Amygdala (tissue), 56 donors: ENCODE results near the gene ABCF2.

Experiments used
- DNase-seq, 56 donors: peaks; one replicate each; lab custom pipeline; 2025; lab: John Stamatoyannopoulos, UW

Gene ABCF2

DNA sequence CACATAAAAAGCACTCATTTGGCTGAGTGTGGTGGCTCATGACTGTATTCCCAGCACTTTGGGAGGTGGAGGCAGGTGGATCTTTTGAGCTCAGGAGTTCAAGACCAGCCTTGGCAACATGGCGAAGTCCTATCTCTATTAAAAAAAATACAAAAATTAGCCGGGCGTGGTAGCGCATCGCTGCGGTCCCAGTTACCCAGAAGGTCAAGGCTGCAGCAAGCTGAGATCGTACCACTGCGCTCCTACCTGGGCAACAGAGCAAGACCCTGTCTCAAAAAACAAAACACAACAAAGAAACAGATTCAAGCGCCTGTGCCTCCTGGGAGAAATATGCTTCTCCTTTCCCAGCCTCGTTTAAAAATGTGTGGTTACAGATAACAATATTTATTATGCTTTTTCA, 2.2 kb upstream of the ABCF2 start:
- DNase-seq, result no peak

DNA sequence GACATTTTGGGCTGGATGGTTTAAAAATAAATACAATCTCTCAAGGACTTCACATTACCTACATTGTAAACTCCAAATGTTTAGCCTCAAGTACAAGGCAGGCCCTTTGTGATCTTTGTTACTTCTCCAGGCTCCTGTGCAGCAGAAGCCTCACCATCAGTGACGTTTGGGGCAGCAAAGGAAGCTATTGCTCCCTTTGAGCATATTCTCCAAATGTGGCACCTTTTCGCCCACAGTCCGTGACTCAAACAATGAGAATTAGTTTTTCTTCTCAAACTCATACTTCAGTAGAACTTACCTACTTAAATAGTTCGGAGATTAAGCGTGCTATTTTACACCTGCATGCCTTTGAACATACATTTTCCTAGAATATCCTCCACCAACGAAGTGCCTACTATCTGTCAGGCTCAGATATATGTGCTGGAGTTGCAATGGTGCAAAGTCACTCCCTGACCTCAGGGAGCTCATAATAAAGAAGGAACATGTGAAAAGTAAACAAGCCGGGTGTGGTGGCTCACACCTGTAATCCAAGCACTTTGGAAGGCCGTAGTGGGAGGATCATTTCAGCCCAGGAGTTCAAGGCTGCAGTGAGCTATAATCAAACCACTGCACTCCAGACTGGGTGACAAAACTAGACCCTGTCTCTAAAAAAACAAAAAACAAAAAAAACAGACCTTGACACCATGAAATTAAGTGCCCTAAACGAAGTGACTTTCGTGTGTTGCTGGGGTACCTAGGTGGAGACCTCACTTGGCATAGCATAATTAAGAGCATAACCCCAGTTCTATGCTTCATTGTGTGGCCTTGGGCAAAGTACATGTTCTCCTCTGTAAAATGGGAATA, 1.2 kb upstream of the ABCF2 start:
- no peak for DNase-seq

DNA sequence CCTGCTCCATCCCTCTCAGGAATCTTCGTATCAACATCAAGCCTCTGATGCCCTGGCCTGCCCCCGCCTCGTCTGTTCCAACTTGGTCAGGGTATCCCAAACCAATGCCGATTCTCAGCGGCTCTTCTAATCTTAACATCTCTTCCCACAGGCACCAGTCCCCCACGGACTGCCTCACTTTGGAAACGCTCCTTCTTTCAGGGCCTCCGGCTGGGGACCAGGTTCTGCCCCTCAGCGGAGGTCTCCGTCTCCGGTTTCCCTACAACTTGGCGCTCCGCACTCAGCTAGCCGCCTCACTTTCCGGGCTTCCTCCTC, 488 bp downstream of the ABCF2 start:
- no peak for DNase-seq

DNA sequence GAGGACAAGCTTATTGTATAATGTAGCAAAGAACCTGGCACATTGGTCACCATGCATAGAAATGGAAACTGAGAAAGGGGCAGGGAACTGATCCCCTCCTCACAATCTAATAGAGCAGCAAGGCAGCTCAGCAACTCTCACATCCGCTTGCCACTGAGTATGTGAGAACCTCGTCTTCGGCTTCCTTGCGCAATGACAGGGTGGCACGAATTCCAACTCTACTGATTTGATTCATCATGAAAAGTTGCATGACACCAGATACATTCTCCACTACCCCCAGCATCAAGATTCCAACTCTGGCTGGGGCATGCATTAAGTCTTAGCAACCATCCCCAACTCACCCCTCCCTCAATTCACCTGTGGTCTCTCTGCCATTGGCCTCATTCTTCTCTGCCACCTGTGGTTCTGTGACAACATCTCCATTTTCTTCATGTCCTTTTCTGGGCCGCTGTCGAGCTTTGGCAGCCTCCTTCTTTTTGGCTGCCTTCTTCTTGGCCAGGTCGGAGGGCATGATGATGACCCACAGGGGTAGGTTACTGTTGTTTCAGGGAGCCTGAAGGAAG, 976 bp downstream of the ABCF2 start:
- no peak for DNase-seq

DNA sequence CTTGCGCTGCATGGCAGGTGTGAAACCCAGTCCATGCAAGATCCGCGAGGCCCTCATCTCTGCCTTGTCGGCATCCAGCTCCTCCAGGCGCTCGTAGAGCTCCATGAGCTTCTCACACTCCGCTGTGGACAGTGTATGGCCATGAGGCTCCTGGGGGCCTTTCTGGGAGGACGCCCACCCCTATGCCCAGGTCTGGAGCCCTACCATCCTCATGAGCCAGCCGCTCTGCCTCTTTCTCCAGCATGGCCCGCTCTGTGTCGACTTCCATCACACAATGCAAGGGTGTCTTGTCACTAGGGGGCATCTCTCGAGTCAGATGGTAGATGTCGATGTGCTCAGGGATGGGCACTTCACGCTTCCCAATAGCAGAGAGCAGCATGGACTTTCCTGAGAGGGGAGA, 3.3 kb downstream of the ABCF2 start:
- no peak for DNase-seq

DNA sequence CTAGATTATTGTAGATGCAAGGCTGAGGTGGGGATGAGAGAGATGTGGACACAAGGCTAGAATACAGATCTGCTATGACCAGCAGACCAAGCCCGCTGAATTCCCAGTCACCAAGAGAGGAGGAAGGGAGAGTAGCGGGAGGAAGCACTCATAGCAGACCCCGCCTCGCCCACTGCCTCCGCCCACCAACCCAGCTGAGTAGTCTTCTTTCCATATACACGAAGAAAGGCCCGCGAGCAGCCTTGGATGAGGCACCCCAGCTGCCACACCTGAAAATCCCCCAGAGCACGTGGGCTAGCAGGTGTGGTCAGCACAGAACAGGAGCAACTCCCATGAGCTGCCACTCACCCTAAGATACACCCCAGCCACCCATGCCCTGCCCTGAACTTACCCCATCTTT, 8.8 kb downstream of the ABCF2 start:
- DNase-seq, result no peak

DNA sequence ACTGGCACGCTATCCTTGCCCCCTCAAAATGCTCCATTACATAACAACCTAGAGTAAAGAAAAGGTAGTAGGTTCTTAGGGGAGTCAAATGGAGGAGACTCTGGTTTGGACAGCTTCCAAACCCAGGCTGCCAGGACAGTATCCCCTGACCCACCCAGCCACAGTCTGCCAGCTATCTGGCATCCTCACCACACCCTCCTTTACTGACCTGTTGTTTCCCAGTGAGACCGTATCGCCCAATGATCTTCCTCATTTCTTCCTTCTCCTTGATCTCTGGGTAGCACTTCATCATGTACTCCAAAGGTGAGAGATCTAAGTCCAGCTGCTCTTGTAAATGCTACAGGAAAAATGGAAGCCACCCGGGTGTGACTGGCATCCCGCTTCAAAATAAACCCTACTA, 11.6 kb downstream of the ABCF2 start:
- no peak for DNase-seq

DNA sequence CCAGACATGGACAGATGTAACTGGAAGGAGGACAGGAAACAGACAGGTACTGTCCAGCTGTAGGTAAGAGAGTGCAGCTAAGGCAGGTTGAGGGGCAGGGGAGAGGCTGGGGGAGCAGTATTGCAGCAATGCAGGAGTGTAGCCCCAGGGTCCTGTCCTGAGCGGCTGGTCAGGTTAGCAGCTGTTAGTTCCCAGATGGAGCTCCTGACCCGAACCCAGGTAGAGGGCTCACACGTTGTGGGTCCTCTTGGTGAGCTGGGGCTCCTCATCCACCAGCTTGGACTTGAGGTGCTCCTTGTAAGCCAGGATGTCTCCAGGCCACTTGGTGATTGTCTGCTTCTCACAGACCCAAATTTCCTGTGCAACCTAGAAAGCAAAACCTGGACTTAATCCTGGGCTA, 13.2 kb downstream of the ABCF2 start:
- no peak for DNase-seq

DNA sequence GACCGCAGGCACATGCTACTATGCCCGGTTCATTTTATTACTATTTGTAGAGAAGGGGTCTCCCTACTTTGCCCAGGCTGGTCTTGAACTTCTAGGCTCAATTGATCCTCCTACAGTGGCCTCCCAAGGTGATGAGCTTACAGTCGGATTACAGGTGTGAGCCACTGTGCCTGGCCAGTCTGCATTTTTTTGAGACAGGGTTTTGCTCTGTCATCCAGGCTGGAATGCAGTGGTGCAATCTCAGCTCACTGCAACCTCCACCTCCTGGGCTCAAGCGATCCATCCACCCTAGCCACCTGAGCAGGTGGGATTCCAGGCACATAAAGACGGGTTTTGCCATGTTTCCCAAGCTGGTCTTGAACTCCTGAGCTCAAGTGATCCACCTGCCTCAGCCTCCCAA, 14.4 kb downstream of the ABCF2 start:
- DNase-seq, result no peak

DNA sequence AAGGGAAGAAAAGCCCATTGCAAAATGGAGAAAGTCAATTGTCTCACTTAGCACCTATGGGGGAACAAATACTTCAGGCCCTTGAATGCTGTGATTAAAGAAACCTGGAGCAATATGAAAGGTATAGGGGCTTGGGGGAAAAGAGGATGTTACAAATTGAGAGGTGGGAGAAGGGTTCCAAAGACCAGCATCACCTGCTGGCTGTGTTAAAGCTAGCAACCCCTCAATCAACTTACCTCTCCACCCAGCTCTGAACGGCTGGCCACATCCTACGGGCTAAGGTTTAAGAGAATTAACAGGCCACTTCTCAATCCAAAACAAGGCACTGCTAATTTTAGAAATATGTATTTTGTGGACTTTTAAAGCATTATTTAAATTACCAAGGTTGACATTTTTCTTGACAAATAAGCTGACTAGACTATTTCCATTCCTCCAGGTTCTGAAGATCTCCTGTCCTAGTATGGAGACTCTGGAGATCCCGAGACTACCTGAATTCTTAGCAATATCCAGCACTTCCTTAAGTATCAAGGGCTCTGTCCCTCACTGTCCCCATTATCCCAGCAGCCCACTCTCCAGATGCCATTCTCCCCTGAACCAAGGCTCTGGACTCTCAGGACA, 15.7 kb downstream of the ABCF2 start:
- no peak for DNase-seq

DNA sequence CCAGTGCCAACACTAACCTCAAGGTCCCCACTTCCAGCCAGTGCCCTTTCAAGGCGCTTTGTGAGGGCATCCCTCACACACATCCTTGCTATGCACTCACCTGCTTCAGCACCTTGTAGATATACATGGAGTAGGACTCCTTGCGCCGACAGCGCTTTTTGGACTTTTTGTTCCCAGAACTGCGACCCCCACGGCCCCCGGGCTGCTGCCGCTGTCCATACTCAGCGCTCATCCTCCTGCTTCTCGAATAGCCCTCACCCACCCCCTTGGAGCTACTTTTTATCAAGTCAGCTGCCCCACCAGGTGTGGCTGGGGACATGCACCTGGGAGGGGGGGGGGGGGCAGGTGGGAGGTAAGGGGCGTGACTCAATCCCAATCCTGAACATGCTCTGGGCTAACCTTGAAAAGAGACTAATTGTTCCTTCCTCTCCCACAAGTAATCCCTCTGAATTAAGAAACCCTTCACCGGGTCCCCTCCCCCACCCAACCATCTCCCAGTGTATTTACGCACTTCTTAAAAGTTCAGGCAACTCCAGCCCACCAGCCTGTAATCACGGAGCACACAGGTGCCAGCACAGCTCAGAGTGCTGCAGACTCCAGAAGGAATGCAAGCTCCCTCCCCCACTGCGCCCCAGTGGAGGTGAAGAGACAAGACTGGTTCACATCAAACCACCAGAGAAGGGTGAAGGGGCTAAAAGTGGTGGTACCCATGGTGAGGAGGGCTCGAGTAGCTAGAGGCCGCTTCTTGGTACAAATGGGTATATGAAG, 16.7 kb downstream of the ABCF2 start, which contains the start of gene H2BK1:
H2BK1 (minus strand) TSS at position 402 of the 768 bp plus-strand sequence; CDS start at position 232, 170 bp downstream.
- DNase-seq, result no peak

DNA sequence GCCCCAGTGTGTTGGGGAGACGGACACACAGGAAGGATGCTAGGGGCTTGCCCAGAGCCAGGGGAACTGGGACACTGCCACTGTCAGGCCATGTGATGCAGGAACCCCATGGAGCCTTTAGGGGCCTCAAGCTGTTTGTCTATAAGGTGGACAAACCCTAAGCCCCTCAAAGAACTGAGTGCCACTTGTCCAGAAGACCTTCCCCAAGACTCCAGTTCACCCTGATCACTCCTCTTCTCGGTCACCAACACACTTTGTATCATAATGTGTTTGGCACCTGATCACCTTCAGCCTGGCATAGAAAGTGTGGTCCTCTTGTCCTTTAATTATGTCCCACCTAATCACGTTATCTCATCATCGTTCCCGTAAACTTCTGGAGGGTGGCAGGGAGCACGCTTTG, 17.4 kb downstream of the ABCF2 start:
- no peak for DNase-seq

DNA sequence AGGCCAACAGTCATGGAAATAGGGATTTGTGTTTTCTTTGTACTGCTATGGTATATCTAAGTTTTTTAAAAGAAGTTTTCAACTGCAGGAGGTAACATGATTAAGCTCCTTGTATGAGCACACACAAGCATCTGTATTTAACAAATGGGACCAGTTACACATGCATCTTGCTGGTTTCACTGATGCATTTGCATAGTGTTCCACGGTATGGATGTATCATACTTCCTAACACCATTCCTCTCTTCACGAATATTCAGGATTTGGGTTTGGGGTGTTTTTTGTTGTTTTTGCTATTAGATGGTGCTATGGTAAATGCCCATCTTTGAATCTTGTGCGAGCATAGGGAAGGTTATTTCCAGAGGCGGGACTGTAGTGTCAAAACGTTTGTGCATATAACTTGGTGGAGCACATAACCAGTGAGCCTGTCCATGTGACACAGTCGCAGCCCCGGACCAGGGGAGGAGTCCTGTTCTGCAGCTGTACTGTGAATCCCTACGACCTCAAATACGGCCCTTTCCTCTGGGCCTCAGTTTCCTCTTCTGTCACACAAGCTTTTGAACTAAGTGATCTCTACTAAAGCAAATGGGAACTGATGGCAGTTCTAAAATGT, 18.6 kb downstream of the ABCF2 start:
- DNase-seq, result no peak

DNA sequence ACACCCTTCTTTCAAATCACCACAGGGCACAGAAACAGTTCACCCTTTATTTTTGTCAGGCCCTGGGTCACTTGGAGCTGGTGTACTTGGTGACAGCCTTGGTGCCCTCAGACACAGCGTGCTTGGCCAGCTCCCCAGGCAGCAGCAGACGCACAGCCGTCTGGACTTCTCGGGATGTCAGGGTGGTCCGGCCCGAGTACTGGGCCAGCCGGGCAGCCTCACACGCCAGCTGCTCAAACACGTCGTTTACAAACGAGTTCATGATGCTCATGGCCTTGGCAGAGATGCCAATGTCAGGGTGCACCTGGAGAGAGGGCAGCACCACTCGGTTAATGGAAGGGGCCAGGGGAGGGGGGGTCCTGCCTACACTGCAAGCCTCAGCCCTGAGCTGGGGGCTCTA, 19.2 kb downstream of the ABCF2 start:
- DNase-seq, result no peak

DNA sequence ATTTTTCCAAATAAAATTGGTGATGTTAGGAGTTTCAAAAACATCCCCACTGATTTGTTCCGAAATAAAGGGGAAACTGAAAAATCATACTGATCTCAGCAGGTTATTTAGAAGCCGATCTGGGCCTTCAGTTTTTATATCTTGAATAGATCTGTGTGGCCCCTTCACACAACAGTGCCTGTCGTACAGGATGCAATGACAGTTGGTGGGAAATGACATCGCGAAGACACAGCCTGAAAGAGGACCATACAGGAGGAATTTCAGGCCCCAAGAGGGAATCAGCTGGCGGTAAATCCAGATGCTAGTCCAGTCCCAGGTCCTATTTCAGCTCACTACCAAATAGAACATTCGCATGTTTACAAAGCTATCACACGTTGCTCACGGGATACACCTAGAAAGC, 19.7 kb downstream of the ABCF2 start:
- no peak for DNase-seq

DNA sequence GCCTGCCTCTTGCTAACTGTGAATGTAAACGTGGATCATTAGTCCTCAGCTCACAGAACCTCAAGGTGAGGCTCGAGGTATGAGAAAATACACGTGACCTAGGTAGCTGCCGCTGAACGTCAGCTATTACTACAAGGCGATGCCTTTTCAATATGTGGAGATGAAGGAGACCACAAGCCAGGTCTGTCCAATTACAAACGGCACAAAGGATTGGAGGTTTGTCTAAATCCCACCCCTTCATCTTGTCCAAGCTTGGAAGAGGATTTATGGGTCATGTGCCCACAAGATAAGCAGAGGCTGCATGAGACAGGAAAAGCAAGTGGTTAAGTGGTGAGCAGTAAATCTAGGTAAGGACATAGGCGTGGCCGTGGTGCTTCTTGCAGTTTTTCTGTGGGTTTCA, 20.1 kb downstream of the ABCF2 start:
- no peak for DNase-seq

DNA sequence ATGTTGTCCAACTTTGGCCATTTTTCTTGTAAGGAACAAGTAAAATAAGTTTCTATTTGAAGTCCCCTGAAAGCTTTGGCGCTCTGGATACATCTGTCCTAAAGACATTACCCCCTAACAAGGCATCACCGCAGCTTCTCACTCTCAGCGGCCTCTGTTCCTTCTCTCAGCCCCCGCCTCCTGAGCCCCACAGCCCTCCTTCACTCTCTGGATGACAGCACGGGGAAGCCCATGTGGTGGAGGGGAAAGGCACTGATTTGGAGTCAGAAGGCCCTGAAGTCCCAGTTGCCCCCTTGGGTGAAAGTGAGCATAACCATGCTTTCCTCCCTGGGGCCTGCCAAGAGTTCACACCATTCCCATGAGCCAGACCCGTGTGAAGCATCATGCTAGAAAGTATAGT, 21.3 kb downstream of the ABCF2 start:
- DNase-seq, result no peak

DNA sequence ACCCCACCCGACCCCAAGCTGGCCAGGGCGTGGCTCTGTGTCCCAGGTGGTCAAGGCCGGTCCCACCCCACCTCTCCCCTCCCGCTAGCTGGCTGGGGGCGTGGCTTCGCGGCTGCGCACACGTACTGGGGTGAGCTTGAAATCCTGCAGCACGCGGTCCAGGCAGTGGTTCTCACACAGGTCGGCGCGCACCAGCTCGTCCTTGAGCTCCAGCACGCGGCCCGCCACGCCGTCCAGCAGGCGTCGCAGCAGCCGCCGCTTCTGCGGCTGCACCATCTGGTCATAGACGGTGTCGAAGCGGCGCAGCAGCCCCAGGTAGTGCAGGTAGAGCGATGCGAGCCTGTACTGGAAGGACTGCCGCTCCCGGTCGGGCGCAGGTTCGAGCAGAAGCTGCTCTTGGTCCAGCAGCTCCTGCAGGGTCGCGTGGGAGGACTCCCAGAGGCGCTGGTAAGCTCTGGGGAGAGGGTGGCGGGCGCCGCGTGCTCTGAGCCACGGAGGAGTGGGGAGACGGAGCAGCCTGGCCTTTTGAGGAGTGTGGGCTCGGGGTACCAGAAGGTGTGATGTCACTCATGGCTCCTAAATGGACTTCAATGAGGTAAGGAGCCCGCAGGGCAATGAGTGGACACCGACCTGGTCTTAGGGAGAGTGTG, 22.5 kb downstream of the ABCF2 start:
- no peak for DNase-seq

DNA sequence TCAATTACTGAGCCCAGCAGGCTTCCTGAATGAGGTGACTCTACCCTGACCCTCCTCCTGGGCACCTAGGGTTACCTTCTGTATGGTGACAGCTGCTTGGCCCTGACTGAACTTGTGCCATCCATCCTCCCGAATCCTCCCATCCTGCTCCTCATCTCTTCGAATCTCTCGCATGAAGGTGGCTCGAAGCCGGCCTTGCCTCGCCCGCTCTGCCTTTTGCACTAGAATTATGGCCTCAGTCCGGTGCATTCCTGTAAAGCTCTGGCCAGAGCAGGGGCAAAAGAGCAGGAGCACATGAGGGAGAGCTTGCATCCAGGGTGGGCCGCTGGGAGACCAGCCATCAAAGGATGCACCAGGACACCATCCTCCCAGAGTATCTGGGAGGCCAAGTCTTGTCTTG, 24.2 kb downstream of the ABCF2 start:
- DNase-seq, result no peak

DNA sequence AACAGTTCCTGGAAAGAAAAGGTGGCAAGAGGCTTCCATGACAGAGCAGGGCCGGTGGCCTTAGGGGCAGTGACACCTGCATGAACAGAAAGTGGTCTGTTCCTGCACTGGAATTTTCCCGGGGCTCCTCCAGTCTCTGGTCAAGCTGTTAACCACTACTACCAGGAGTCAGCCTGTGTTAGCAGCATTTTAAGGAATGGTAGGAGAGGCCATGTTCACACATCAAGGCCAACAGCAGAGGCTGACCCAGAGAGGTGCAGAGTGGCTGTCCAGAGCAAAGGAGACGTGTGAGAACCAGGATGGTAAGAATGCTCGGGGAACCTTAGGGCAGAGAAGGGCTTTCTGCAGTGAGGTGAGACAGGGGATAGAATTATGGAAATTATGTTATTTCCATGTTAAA, 25.3 kb downstream of the ABCF2 start:
- DNase-seq, result no peak
